HG03097 (cell line): ENCODE measurements around the gene ALDH1A1.

Source experiments
- ATAC-seq: cut with Tn5 transposase; IDR thresholded peaks from one replicate; pipeline ENCODE4 v1.9.1; 2021; ENCODE audit not compliant: unreplicated experiment, low FRiP score

Gene ALDH1A1

DNA sequence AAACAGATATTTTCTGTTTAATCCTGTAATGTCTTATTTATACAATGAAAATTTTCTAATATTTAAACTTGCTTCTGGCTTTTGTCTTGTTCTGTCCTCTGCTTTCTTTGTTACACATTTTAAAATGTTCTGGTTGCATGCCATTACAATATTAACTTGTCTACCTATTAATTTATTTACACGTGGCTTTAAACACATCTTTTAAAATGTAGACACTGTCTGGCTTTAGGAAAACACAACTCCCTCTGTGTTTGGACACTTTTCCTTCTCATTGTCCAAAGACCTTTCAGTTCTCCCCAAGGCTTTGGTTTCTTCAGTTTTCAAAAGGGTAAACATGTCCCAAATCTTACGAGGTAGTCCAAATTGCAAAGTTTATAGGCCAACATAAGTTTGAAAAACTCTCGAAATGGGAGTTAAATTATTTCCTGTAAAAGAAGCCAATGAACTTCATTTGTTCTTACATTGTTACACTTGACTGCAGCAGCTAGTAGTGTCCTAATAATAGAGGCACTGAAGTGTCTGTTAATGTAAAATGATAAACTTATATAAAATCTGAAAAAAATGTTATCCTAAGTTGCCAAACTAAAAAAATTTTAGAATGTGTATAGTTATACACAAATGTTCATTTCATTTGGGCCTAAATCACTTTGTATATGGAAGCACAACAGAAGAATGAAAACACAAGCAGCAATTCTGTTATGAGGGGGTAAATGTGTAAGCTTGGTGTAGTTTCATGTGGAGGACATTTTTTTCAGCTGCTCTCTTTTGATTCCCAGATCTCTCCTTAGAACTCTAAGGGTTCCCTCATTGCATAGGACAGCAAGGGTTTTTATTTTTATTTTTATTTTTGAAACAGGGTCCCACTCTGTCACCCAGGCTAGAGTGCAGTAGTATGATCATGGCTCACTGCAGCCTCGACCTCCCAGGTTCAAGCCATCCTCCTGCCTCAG, 53.8 kb downstream of the ALDH1A1 start:
- ATAC-seq, result no peak

DNA sequence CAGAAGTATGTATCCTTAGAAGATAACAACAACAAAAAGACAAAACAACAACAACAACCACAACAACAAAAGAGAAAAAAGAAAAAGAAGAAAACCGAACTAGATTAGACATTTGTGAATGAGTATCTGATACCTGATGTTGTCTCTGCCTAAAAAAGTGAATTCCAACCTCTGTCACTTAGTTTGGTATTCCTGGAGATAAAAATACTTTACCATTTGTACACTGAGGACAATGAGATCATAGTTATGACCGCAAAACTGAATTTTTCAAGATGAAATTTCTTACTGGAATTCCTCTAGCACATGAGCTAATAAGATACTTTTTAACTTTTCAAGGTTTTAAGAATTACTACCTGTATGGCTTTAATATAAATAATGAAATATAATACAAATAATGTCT, 54.5 kb downstream of the ALDH1A1 start:
- no peak for ATAC-seq

DNA sequence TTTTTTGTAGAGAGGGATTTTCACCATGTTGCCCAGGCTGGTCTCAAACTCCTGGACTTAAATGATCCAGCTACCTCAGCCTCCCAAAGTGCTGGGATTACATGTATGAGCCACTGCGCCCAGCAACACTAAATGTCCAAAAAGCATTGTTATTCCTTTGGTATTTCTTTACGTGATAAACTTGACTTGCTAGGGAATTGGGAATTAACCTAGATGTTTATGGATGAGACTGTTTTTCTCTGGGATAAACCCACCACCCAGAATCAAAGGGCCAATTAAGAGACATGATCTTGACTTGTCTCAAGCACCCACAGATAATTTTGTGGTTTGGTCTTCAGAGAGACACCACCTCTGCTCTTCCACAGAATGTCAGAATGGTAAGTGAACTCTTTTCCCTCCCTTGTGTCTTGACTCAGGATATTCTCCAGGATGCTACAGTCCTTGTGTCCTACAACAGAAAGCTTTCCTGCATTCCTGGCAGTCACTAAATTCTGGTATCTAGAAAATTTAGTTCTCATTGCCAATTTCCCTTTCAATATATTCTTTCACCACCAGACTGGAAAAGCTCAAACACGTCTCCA, 55.7 kb downstream of the ALDH1A1 start:
- no peak for ATAC-seq

DNA sequence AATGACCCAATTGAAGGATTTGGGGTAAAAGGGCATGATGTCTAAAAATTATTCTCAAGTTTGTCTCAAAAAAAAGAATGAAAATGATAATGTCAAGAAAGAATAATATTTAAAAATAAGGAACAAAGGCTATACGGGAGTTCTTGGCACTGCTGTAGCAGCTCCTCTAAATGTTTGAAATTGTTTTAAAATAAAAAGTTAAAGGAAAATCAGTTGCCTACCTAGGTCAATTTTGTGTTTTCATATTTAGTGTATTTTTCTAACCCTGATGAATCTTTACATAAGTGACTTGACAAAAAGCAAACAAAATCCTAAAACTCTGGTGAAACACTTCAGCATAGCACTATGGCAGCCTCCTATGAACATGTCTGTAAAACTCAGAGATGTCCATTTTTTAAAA, 56.4 kb downstream of the ALDH1A1 start:
- ATAC-seq, result no peak

DNA sequence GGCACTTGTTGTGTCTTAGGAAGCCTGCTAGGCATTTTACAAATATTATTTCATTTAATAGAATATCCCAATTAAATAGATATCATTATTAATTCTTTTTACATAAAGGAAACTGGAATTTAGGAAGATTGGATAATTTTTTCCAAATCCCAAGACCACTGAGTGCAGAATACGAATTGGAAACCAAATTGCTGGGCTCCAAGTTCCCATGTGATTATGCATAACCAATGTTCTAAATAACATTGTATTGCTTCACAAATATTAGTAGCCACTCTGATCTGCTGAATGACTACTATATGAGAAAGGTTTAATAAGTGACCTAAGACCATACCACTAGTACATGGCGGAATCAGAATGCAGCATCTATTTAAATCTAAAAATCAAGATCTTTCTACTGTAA, 57.7 kb downstream of the ALDH1A1 start:
- ATAC-seq, result no peak

DNA sequence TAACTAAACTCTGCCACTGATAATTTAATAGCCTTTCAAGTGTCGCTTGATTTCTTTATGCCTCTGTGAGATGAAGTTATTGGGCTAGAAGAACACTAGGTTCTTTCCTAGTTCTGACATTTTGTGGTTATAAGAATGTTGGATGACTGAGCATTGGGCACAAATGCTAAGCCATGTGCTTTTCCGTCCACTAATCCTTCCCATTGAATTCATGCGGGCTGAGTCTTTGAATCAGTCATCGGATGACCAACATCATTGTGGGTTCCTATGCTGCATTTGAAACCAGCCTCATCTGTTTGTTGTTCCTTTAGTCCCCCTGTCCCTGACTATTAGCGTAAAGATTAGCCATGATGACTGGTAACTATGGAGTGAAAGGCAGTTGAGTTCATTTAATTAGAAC, 58.5 kb downstream of the ALDH1A1 start:
- no peak for ATAC-seq

DNA sequence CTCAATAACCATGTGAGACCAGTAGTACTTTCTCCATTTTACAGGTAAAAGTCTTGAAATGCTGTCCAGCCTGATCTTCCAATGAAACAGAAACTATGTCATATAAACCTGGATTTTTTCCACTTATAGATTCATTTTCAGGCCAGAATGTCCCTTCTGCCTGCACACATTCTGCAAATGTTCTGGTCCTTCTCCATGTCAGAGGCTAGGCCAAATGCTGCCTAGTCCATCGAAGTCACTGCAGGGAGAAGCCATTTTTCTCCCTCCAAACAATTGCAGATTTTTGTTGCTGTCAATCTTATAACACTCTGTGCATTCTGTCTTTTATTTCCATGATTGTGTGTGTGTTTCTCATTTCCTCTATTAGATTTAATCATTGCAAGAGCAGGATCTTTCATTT, 59.4 kb downstream of the ALDH1A1 start:
- no peak for ATAC-seq

DNA sequence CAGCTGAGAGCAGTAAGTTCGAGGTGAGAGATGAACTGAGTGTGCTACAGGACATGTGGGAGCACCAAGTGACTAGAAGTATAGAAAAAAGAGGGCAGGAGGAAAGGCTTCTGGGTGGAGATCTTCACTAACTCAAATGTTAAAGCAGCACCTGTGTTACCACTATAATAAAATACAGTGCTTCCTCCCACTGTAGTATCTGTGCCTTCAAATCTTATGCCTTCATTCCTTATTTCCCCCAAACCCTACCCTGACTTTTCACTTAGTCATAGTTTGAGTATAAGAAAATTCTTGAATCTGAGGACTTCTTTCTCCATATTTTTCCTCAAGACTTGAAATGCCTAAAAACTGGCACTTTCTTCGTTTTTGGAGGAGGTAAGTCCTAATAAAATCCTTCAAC, 61.8 kb downstream of the ALDH1A1 start:
- no peak for ATAC-seq

DNA sequence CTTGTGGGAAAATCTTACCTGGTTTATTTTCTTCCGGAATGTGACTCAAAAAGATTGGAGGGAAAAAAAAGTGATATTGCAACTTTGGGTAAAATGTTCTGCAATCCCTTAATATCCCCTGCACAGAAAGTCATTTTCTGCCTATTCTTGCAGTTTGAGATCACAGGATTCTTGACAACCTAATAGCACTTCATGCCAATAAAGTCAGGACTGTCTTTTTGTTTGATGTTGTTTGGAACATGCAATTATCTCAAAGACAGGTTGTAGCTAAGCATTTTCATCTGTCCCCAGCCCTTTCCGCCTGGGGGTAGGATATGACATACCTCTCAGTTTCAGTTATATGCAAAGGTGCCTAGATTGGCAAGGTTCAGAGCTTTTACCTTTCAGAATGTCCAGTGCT, 63.9 kb downstream of the ALDH1A1 start:
- ATAC-seq, result no peak

DNA sequence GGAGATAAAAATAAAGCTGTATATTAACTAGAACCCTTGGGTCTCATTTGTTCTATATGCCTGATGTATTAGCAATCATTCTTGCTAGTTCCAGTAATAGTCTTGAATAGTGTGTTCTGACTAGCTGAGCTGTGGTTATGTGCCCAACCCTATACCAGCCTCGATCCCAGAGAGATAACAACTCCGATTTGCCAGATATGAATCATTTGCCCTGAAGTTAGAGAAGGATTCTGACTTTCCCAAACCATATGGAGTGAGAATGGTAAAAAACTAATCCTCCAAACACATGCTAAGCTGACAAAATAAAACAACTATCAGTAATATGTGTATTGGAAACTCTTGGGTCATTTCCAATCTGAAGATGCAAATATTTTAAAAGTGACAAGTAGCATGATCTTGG, 64.8 kb downstream of the ALDH1A1 start:
- no peak for ATAC-seq

DNA sequence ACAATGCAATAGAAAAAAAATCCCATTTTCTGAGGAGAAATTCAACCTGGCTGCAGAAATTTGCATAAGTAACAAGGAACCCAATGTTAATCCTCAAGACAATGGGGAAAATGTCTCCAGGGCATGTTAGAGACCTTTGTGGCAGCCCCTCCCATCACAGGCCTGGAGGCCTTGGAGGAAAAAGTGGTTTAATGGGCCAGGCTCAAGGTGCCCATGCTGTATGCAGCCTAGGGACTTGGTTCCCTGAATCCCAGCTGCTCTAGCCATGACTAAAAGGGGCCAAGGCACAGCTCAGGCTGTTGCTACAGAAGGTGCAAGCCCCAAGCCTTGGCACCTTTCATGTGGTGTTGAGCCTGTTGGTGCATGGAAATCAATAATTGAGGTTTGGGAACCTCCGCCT, 66.5 kb downstream of the ALDH1A1 start:
- no peak for ATAC-seq

DNA sequence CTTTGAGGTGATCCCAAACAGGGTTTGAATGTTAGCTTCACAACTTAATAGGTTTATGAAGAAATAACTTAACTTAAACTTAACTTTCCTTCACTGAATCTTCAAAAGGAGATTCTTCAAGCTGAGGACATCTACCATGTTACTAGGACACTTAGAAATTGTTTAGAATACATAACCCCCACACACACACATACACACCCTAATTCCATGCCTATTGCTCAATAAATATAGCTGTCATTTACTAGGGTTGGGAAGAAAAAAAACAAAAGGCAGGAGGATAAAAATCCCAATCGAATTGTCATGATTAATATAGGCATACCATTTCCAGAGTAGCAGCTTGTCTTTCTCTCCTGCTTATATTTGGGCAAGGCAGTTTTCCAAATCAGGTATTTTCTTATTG, 68.3 kb downstream of the ALDH1A1 start:
- ATAC-seq, result no peak

DNA sequence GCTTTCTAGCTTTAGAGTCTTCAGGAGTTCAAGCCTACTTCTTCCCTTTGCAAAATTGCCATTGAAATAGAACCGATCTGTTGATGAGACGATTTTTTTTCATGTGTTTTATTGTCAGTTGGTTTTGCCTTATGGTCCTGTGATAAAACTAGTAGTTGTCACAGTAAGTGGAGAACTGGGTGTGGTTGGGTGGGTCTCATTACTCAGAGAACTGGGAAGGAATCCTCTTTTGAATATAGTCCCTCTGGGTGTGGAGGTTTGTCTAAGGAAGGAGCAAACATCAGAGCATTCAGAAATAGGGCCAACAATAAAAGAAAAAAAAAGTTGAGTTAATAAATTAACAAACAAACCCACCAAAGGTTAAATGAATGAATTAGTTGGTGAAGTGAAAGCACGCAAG, 69.0 kb downstream of the ALDH1A1 start:
- no peak for ATAC-seq

DNA sequence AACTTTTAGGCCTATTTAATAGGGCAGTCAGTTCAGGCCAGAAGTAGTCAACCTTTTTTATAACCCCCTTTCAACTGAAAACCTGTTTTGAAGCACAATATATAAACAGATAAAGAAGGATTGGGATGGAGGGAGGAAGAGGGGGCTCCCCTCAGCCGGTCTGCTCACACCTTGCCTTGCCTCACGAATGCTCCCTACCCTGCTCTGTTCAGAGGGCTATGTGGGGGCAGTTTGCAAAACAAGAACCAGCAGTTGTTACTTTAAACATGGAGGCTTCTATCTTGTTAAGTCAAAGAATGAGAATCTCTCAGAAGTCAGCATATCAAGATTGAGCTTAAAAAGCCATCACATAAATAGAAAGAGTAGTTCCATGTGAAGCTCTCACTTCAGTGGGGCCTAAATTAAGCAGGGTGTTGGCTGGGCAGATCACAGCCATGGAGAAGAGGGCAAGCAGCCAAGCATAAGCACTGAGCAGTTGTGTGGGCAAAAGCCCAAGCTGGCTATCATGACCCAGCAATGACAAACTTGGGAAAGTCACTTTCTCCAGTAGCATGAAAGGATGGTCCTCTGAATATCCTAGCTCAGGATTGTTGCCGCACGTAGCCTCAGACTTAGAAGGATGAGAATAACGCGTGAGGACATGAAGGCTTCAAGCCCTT, 70.6 kb downstream of the ALDH1A1 start:
- ATAC-seq, result no peak

DNA sequence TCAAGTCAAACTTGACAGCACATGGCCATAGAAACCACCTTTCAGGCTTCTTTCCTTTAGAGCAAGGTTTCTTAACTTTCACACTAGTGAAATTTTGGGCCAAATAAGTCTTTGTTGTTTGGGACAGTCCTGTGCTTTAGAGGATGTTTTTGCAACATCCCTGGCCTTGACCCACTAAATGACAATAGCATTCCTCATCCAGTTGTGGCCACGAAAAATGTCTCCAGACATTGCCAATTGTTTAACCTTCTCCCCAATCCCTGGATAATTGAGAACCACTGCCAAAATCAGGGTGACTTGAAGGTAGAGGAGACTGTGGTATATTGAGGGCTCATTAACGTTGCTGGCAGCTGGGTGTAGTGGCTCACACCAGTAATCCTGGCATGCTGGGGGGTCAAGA, 72.0 kb downstream of the ALDH1A1 start:
- ATAC-seq, result no peak

DNA sequence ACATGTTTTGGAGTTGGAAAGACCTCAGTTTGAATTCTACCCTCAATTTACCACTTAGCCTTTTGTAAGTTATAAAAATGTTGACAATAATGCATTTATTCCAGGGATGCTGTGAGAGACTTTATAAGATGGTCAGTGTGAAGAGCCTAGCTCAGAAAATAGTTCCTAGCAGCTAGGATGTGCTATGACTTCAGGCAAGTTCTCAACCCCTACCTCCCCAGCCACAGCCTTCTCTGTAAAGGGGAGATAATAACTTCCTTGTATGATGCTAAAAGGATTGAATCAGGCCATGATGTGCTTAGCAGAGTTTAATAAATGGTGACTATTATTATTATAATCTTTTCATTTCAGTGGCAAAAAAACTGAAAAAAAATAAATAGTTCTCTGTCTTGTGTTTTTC, 77.6 kb downstream of the ALDH1A1 start:
- ATAC-seq, result no peak

DNA sequence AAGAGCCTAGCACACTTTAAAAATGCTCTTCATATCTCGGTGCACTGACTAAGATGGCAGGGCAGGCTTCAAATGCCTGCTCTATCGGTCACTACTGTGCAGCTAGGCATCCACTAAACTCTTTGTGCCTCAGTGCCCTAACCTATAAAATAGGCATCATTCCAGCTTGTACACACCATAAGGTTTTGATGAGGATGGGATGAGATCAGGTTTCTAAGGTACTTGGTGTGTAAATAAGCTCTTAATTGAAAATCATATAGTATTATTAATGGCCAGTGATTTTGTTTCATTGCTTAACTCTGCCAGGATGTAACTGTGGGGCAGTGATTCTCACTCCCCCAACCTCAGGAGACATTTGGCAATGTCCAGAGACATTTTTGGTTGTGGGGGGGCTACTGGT, 78.5 kb downstream of the ALDH1A1 start:
- ATAC-seq, result no peak

DNA sequence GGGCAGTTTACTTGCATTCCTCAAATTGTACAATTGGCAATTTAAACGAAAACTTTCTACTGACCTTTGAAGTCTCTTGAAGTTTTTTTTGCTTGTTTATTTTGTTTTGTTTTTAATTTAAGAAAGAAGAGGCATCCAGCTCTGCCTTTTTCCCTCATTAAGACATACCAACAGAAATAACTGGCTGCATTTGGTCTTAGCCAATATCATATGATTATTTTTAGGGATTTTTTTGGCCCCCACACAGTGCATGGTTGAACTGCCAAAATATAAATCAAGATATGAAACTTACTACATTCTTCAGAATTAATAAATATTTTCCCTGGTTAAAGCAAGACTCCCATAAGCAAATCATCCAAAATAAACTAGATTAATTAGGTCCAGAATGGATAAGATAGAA, 79.4 kb downstream of the ALDH1A1 start:
- ATAC-seq, result no peak

DNA sequence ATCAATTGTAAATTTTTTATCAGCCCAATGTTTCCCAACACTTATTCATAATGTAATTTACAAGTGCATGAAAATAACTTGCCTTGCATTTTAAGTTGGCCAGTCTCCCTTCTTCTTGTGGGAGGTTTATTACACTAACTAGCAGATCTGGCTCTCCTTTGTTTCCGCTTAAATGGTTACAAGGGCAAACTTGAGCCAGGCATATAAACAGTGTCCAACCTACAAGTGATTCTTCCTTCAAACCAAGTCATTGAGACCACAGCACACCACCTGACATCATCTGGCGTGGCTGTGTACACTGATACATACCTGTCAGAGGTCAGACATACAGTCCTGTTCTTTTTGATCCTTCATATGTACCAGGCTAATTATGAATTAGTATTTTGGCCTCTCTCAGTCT, 80.1 kb downstream of the ALDH1A1 start:
- ATAC-seq, result no peak

DNA sequence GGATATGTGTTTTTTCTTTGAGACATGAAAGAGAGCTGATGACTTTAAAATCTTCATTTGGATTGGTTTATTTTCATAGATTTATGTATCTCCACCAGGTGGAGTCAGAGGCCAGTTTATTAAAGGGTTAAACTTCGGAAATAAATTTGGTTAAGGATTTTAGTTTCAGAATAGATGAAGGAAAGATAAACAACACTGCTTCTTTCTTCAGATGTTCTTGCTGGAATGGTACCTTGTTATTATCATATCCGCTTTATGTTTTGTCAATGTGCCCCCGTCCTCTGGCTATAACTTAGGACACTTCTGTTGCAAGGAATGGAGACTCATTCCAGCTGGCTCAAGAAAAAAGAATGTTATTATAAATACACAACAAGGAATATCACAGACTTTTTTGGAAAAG, 81.2 kb downstream of the ALDH1A1 start:
- no peak for ATAC-seq

DNA sequence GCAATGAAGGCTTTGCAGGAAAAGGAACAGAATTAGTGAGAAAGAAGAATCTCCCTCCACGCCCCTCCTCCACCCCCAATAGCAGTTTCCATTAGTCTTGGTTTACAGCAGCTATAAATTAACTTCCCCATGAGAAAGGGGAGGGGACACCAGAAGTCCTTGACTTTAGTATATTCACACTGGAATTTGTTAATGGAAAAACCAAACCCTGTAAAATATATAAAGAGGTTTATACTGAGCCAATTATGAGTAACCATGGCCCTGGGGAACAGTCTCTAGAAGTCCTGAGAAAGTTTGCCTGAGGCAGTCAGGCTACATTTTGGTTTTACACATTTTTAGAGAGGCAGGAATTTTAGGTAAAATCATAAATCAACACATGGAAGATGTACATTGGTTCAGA, 88.5 kb downstream of the ALDH1A1 start:
- no peak for ATAC-seq
